Natural killer cell treated with Interleukin-12 subunit alpha and Interleukin-12 subunit beta and Interleukin-15 and Interleukin-18, amount 100 ng/mL, for 72 hours (primary cell): Measurements from ENCODE around the gene WDR62. TPM values are rescaled to one million over a fixed set of nuclear protein-coding genes. Genes with fewer than 3 reads are reported as not detected.
"Not testable (repeated sequence)": the region's sequence is repeated elsewhere in the genome, so short reads cannot be mapped to it uniquely, and the experiment has no call there.

ENCODE experiments used
- ATAC-seq, 2 donors: fragments of 150-1000 bp; cut with Tn5 transposase in 1 of 2; sonication (Bioruptor Pico), chemical (Tn5 transposase) in 1 of 2; 2 replicates each; pipeline ENCODE4 v1.10.0; 2021
- DNase-seq: peaks from one replicate; pipeline ENCODE4 v3.0.0; 2022; ENCODE audit warnings: low spot score
- H3K27ac Mint-ChIP-seq, 2 donors: 1 replicate in 1 of 2; 2 replicates in 1 of 2; pipeline ENCODE4 v1.8.0; 2022; ENCODE audit warnings: mixed read lengths in 2 of 2, mild to moderate bottlenecking in 1 of 2, moderate library complexity in 1 of 2
- H3K27me3 Mint-ChIP-seq, 2 donors: 1 replicate in 1 of 2; 2 replicates in 1 of 2; pipeline ENCODE4 v1.8.0; 2022; ENCODE audit warnings: mixed read lengths in 2 of 2
- H3K36me3 Mint-ChIP-seq: one replicate; pipeline ENCODE4 v1.8.0; 2022; ENCODE audit warnings: mixed read lengths
- H3K4me1 Mint-ChIP-seq, 2 donors: 1 replicate in 1 of 2; 2 replicates in 1 of 2; pipeline ENCODE4 v1.8.0; 2022; ENCODE audit warnings: low read depth in 2 of 2, mixed read lengths in 2 of 2, mild to moderate bottlenecking in 1 of 2
- H3K4me3 Mint-ChIP-seq: one replicate; pipeline ENCODE4 v1.8.0; 2022; ENCODE audit warnings: mixed read lengths
- H3K9me3 Mint-ChIP-seq: 2 replicates; pipeline ENCODE4 v1.8.0; 2022; ENCODE audit warnings: mixed read lengths
- total RNA-seq, 2 donors: library from RNA; stranded (reverse); gene quantifications; one replicate each; pipeline ENCODE4 v1.2.3, GENCODE V29; 2022

The WDR62 gene
- total RNA-seq, 2 donors from 2014 or later, result 15.0 to 57.1 TPM

DNA sequence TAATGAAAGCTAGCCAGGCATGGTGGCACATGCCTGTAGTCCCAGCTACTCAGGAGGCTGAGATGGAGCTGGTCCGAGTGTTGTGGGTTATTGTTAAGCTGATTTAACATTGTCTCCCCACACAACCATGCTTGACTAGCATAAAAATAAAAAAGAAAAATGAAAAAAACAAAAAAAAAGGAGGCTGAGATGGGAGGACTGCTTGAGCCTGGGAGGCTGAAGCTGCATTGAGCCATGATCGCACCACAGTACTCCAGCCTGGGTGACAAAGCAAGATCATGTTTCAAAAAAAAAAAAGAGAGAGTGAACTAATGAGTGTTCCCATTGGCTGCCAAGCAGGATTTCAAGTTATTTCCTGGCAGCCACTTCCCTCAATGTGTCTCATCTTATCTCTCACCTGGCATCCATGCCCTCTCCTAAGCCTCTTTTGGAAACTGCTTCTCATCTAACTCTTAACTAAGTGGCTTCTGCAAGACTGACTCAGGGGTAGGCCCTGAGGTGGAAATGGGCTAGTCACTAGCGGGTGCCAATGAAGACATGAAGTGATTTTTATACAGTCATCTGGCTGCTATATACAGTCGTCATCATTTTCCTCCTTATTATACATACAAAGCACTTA lies 5.5 kb upstream of the WDR62 start:
- H3K27ac Mint-ChIP-seq, result no peak overlapping the region
- H3K4me3 Mint-ChIP-seq, result no peak overlapping the region
- DNase-seq (no peak), ATAC-seq (no peak)
- H3K27me3 Mint-ChIP-seq, result no peaks in the 10 kb centered on the region
- H3K36me3 Mint-ChIP-seq, result no peaks in the 10 kb centered on the region
- peaks cover 6 to 9% of the 10 kb centered on the region in 2 donors for H3K4me1 Mint-ChIP-seq
- no peaks in the 10 kb centered on the region for H3K9me3 Mint-ChIP-seq

DNA sequence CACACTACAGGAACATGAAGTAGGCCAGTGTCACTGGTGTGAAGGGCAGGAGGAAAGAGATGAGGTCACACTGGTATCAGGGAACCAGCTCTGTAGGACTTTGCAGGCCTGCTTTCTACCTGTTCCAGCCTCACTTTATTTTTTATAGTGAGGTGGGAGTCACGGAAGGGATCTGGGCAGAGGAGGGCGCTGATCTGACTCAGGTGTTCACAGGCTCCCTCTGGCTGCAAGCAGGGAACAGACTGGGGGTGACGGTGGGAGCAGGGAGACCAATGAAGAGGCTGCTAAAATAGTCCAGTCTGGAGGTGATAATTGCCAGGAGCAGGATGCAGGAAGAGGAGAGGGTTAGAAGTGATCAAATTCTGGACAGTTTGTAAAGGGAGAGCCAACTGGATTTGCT lies 3.5 kb upstream of the WDR62 start:
- Mint-ChIP-seq H3K9me3 (no peaks in the 10 kb centered on the region), H3K36me3 (no peaks in the 10 kb centered on the region), H3K4me1 (peaks cover 15 to 18% of the 10 kb centered on the region in 2 donors), H3K27ac (peak overlapping the region in 1 of 2 donors; percentile 4), H3K4me3 (no peak overlapping the region), H3K27me3 (no peaks in the 10 kb centered on the region)
- no peak for DNase-seq
- no peak for ATAC-seq

DNA sequence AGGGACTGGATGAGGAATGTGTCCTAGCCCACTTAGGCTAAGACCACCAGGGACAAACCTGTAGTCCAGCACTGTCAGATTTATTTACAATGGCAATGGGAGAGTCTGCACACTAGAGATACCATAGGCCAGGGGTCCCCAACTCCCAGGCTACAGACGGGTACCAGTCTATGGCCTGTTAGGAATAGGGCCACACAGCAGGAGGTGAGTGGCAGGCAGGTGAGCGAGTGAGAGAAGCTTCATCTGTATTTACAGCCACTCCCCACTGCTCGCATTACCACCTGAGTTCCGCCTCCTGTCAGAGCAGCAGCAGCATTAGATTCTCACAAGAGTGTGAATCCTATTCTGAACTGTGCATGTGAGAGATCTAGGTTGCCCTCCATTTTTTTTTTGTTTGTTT lies 3.1 kb upstream of the WDR62 start:
- Mint-ChIP-seq H3K4me3 (no peak overlapping the region), H3K27me3 (no peaks in the 10 kb centered on the region), H3K9me3 (no peaks in the 10 kb centered on the region), H3K4me1 (peaks cover 19 to 20% of the 10 kb centered on the region in 2 donors), H3K27ac (peak overlapping the region in 1 of 2 donors; percentile 4), H3K36me3 (no peaks in the 10 kb centered on the region)
- DNase-seq (no peak), ATAC-seq (no peak)

DNA sequence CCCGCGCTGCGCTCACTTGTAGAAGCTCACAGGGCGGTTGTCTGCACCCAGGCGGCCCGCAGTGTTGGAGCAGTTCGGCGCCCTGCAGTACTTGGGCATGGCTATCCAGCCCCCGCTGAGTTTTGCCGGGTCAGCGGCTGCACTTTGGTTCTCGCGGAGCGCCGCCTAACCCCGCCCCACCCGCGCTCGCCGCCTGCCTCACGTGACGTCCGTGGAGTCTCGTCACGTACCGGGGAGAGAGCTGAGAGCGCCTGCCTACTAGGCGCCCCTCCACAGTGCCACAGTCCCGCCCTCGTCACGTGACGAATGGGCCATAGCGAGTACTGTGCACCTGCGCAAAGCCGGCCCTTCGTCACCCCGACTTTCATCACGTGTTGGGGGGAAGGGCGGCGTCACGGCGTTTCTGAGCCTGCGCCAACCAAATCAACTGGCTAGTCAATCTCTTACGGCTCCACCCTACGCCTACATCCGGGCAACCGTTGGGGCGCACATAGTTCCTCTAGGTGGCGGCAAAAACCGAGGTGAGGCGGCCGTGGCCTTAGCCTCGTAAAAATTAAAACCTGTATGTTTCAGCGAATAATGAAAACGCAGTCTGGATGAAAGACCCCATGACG lies 471 bp upstream of the WDR62 start, which contains the start of gene THAP8:
Gene THAP8 (minus strand): TSS at position 167 of the 614 bp plus-strand sequence. CDS start 68 bp downstream, at position 99.
- peak within 1 kb of the TSS; percentile 86 to 89 for H3K27ac Mint-ChIP-seq
- H3K4me3 Mint-ChIP-seq, result peak within 1 kb of the TSS; percentile 95
- peak; percentile 92 to 93 for ATAC-seq

DNA sequence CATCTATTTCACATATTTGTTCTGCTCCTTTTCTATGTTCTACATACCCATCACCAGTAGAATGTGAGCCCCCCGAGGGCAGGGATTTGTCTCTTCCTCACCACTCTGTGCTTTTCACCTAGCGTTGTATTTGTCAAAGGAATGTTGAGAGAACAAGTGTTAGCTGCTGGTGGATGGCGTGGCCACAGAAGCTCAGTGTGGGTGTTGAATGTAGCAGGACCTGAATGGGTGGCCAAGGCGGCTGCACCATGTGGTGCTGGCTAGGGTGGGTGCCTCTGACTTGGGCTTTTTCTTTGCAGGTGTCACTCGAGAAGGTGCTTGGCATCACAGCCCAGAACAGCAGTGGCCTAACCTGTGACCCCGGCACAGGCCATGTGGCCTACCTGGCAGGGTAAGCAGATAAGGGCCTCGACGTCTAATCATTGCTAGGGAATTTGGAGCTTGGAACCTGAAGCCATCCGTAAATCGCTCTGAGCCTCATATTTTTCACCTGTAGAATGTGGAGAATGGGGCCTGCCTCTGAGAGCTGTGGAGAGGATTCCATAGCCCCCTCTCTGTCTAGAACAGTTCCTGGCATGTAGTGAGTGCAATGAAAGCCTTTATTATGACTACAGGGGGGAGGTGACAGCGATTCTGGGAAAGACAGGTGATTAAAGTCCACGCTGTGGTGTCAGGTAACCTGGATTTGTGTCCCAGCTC lies 3.9 kb downstream of the WDR62 start:
- Mint-ChIP-seq H3K27ac (no peak overlapping the region), H3K36me3 (peaks cover 4% of the 10 kb centered on the region), H3K27me3 (no peaks in the 10 kb centered on the region), H3K4me3 (no peak overlapping the region), H3K9me3 (no peaks in the 10 kb centered on the region), H3K4me1 (peaks cover 13 to 19% of the 10 kb centered on the region in 2 donors)
- DNase-seq, result no peak
- ATAC-seq, result no peak

More for the DNA sequence above, 471 bp upstream of the WDR62 start, which contains the start of gene THAP8:
- DNase-seq, result peak; percentile 100
- Mint-ChIP-seq H3K27me3 (no peaks in the 10 kb centered on the region), H3K36me3 (no peaks in the 10 kb centered on the region), H3K4me1 (peaks cover 20 to 22% of the 10 kb centered on the region in 2 donors), H3K9me3 (no peaks in the 10 kb centered on the region)

DNA sequence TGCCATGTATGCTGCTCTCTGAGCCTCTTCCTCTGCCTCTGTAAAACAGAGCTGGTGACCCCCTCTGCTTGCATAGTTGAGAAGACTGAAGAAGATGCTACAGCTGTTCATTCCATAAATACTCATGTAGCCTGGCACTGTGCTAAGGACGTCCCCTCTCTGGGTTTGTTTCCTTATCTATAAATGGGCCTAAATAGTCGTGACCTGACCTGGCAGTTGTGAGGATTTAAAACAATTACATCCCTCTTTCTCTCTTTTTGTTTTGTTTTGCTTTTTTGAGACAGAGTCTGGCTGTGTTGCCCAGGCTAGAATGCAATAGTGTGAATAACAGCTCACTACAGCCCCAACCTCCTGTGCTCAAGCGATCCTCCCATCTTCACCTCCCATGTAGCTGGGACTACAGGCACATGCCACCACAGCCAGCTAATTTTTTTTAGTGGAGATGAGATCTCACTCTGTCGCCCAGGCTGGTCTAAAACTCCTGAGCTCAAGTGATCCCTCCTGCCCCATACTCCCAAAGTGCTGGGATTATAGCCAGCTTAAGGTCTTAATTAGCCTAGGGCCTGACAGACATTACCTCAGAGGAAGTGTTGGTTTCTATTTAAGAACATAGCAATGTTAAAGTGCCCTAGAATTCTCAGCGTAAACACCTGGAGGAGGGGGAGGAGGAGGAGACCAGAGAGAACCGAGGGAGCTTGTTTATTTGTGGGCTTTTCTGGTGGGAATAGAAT lies 4.6 kb downstream of the WDR62 start:
- Mint-ChIP-seq H3K36me3 (peaks cover 4% of the 10 kb centered on the region), H3K4me1 (peaks cover 10 to 16% of the 10 kb centered on the region in 2 donors), H3K9me3 (no peaks in the 10 kb centered on the region), H3K4me3 (no peak overlapping the region), H3K27me3 (no peaks in the 10 kb centered on the region), H3K27ac (no peak overlapping the region)
- no peak for DNase-seq
- no peak for ATAC-seq

DNA sequence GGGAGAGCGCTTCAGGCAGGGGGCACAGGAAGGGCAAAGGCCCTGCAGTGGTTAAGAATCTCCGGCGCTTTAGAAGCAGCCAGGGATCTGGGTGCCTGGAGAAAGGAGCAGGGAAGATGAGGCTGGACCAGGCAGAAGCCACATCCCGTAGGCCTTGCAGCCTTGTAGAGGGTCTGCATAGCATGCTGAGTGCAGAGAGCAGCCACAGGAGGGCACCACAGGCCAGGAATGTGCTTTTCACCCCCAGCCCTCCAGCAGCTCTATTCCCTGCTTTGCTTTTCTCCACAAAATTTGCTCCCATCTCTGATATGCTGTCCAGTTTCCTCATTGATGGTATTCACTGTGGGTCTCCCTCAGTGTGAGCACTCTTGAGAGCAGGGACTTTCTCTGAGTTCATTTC lies 5.7 kb downstream of the WDR62 start:
- Mint-ChIP-seq H3K36me3 (peaks cover 4% of the 10 kb centered on the region), H3K27ac (no peak overlapping the region)

DNA sequence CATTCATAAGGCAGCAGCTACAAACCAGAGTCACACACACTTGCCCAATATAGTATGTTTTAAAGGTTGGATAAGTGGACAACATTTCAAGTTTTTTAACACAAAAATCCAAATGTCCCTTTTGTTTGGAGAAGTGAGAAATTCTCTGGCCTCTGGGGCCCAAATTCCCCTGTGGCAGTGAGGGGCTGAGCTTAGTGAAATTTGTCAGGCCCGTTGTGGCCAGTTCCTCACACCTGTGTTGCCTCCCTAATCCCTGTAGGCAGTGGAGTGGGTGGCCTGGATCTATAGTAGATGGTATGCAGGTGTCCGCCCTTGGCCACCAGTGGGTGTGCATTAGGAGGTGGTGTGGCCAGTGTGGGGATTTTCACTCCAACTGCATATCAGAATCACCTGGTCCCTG lies 6.7 kb downstream of the WDR62 start:
- H3K27me3 Mint-ChIP-seq, result no peaks in the 10 kb centered on the region
- no peaks in the 10 kb centered on the region for H3K9me3 Mint-ChIP-seq
- peaks cover 4% of the 10 kb centered on the region for H3K36me3 Mint-ChIP-seq
- no peak overlapping the region for H3K27ac Mint-ChIP-seq
- ATAC-seq (no peak), DNase-seq (no peak)
- no peak overlapping the region for H3K4me3 Mint-ChIP-seq
- H3K4me1 Mint-ChIP-seq, result peaks cover under 1 to 6% of the 10 kb centered on the region in 2 donors

More for the DNA sequence above, 5.7 kb downstream of the WDR62 start:
- Mint-ChIP-seq H3K27me3 (no peaks in the 10 kb centered on the region), H3K4me1 (peaks cover 7 to 13% of the 10 kb centered on the region in 2 donors), H3K4me3 (no peak overlapping the region), H3K9me3 (no peaks in the 10 kb centered on the region)
- ATAC-seq, result no peak
- no peak for DNase-seq

DNA sequence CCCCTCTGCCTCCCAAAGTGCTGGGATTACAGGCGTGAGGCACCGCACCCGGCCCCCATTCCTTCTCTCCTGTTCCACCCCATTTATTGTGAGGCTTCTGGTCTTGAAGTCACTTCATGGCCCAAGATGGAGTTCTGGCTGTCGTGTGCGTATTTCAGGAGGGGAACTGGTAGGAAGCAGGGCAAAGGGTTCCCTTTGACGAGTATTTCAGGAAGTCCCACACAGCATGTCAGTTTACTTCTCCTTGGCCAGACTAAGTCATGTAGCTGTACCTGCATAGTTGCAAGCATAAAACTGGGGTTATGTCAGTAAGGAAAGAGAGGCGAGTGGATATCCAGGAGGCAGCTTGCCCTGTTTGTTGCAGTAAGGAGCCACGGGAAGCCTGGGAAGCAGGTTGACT lies 10.1 kb downstream of the WDR62 start:
- Mint-ChIP-seq H3K4me1 (no peaks in the 10 kb centered on the region), H3K27me3 (no peaks in the 10 kb centered on the region), H3K4me3 (no peak overlapping the region), H3K36me3 (peaks cover 10% of the 10 kb centered on the region), H3K9me3 (no peaks in the 10 kb centered on the region), H3K27ac (no peak overlapping the region)
- DNase-seq (no peak), ATAC-seq (no peak)

DNA sequence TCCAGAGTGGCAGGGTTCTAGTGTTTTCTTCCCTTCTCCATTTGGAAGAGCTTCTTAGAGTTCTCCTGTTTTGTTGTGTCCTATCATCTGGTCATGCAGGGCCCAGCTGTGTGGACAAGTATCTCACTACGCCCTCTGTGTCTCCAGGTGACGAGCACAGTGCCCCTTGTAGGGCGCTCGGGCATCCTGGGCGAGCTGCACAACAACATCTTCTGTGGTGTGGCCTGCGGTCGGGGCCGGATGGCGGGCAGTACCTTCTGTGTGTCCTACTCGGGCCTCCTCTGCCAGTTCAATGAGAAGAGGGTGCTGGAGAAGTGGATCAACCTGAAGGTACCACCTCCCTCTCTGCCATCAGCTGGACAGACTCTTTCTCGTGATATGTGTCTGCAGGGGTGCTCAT lies 13.0 kb downstream of the WDR62 start:
- Mint-ChIP-seq H3K36me3 (peaks cover 6% of the 10 kb centered on the region), H3K4me3 (no peak overlapping the region), H3K4me1 (peaks cover 0 to 4% of the 10 kb centered on the region in 2 donors), H3K9me3 (no peaks in the 10 kb centered on the region), H3K27me3 (no peaks in the 10 kb centered on the region), H3K27ac (no peak overlapping the region)
- no peak for ATAC-seq
- DNase-seq, result no peak

DNA sequence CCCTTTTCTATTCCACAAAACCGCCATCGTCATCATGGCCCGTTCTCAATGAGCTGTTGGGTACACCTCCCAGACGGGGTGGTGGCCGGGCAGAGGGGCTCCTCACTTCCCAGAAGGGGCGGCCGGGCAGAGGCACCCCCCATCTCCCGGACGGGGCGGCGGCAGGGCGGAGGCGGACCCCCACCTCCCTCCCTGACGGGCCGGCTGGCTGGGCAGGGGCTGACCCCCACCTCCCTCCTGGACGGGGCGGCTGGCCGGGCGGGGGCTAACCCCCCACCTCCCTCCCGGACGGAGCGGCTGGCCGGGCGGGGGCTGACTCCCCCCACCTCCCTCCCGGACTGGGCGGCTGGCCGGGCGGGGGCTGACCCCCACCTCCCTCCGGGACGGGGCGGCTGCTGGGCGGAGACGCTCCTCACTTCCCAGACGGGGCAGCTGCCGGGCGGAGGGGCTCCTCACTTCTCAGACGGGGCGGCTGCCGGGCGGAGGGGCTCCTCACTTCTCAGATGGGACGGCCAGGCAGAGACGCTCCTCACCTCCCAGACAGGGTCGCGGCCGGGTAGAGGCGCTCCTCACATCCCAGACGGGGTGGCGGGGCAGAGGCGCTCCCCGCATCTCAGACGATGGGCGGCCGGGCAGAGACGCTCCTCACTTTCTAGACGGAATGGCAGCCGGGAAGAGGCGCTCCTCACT lies 14.3 kb downstream of the WDR62 start:
- not testable (repeated sequence) for H3K36me3 Mint-ChIP-seq, ATAC-seq, H3K27me3 Mint-ChIP-seq, H3K9me3 Mint-ChIP-seq, H3K4me1 Mint-ChIP-seq, DNase-seq, H3K4me3 Mint-ChIP-seq, H3K27ac Mint-ChIP-seq

DNA sequence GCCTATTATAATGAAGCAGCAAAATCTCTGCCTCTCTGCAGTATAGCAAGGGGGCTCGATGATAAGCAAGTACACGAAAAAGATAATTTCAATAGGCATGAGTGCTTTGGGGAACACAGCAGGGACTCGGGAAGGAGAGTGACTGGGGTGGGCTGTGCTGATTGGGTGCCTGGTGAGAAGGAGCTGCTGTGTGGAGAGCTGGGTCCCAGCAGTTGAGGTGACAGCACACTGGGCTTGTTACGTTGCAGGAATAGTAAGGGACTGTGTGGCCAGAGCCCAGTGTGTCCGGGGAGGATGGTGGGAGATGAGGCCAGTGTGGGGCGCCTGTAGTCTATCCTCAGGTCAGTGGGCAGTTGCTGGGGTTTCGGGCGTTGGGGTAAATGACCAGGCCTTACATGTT lies 17.4 kb downstream of the WDR62 start:
- Mint-ChIP-seq H3K27ac (no peak overlapping the region), H3K4me3 (no peak overlapping the region), H3K9me3 (no peaks in the 10 kb centered on the region), H3K36me3 (peaks cover 6% of the 10 kb centered on the region), H3K4me1 (peaks cover 0 to 4% of the 10 kb centered on the region in 2 donors), H3K27me3 (no peaks in the 10 kb centered on the region)
- ATAC-seq, result no peak
- no peak for DNase-seq

DNA sequence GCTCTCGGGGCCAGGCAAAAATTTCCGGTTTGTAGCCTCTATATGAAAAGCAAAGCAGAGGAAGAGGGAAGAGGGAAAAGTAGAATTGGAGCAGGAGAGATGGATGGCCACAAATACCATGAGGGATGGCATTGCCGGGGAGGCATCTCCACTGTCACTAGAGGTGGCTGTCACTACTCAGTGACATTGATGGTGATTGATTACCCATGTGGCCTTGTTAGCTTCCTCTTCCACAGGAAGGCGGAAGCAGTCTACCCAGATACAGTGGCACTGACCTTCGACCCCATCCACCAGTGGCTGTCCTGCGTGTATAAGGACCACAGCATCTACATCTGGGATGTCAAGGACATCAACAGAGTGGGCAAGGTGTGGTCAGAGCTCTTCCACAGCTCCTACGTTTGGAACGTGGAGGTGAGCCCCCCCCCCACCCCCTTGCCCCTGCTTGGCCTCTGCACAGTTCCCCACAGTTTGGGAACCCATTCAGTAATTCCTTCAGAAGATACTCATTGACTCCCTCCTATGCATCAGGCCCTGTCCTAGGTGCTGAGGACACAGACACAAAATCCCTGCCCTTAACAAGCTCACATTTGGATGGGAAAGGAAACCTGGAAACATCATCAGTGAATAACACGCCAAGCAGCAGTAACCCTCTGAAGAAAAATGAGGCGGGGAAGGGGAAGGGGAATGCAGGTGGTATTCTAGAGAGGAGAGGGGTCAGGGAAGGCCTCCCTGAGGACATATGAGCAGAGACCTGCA lies 18.6 kb downstream of the WDR62 start:
- no peak for ATAC-seq
- DNase-seq, result no peak
- H3K4me1 Mint-ChIP-seq, result peaks cover 0 to 4% of the 10 kb centered on the region in 2 donors

More for the DNA sequence above, 18.6 kb downstream of the WDR62 start:
- H3K27me3 Mint-ChIP-seq, result no peaks in the 10 kb centered on the region
- H3K27ac Mint-ChIP-seq, result no peak overlapping the region
- no peaks in the 10 kb centered on the region for H3K36me3 Mint-ChIP-seq
- H3K4me3 Mint-ChIP-seq, result no peak overlapping the region
- H3K9me3 Mint-ChIP-seq, result no peaks in the 10 kb centered on the region
